H1 (cell line): ENCODE results near the gene MARK4. TPM values are rescaled to one million over a fixed set of nuclear protein-coding genes. Genes with fewer than 3 reads are reported as not detected.

Experiments
- CTCF ChIA-PET: fragments of 300-600 bp; sonication (Branson Sonifier 250); formaldehyde crosslinking; loops from one replicate; lab custom pipeline; 2021; ENCODE audit not compliant: partially characterized antibody; lab: Charles Lee
- POLR2A ChIA-PET: fragments of 300-600 bp; sonication (Branson Sonifier 250); formaldehyde crosslinking; loops from one replicate; lab custom pipeline; 2021; ENCODE audit warnings: inconsistent platforms; ENCODE audit not compliant: partially characterized antibody; lab: Charles Lee
- DNase-seq, 2 experiments: peaks; one replicate each; pipeline versions ENCODE4 v3.0.0 to v3.0.0-alpha.2; 2010 to 2022; ENCODE audit warnings: low spot score in 2 of 2, low read depth in 1 of 2, mixed read lengths in 1 of 2
- FAIRE-seq: peaks from 2 replicates; lab custom pipeline; 2011; peaks lifted over from hg19 to GRCh38; lab: Jason Lieb, UNC
- H2AFZ ChIP-seq: 2 replicates; pipeline ENCODE4 v1.8.1; 2012; ENCODE audit warnings: low read length, inconsistent platforms
- H2AK5ac ChIP-seq: 2 replicates; pipeline ENCODE4 v1.6.1; 2013; ENCODE audit warnings: low read depth, low read length
- H2BK120ac ChIP-seq: replicated peaks from 2 replicates; pipeline ENCODE3; 2013; ENCODE audit warnings: low read depth, low read length, inconsistent platforms
- H2BK12ac ChIP-seq: 2 replicates; pipeline ENCODE4 v1.6.1; 2013; ENCODE audit warnings: low read depth, low read length
- H2BK15ac ChIP-seq: 2 replicates; pipeline ENCODE4 v1.6.1; 2013; ENCODE audit warnings: low read length
- H2BK20ac ChIP-seq: 2 replicates; pipeline ENCODE4 v1.6.1; 2013; ENCODE audit warnings: low read length
- H2BK5ac ChIP-seq: 2 replicates; pipeline ENCODE4 v1.6.1; 2013; ENCODE audit warnings: low read depth, low read length
- H3K14ac ChIP-seq: 2 replicates; pipeline ENCODE4 v1.6.1; 2013; ENCODE audit warnings: inconsistent platforms; ENCODE audit not compliant: insufficient read length
- H3K18ac ChIP-seq: 2 replicates; pipeline ENCODE4 v1.6.1; 2013; ENCODE audit warnings: low read length; ENCODE audit errors: extremely low read depth
- H3K23ac ChIP-seq: 2 replicates; pipeline ENCODE4 v1.6.1; 2013; ENCODE audit warnings: inconsistent platforms; ENCODE audit not compliant: insufficient read length
- H3K23me2 ChIP-seq: 2 replicates; pipeline ENCODE4 v1.6.1; 2013; ENCODE audit warnings: low read depth, low read length
- H3K27ac ChIP-seq: 2 replicates; pipeline ENCODE4 v1.6.1; 2011; ENCODE audit warnings: low read depth, low read length, inconsistent platforms
- H3K27me3 ChIP-seq, 4 experiments: replicated peaks in 1 of 4; 1 replicate in 1 of 4; 2 replicates in 3 of 4; pipeline versions ENCODE4 v1.6.1 to v1.8.1; 2011 to 2013; ENCODE audit warnings: low read length in 3 of 4, mild to moderate bottlenecking in 3 of 4, inconsistent platforms in 2 of 4, mixed read lengths in 2 of 4, moderate library complexity in 1 of 4; ENCODE audit not compliant: control insufficient read depth in 3 of 4, insufficient read depth in 3 of 4; ENCODE audit errors: extremely low read depth in 1 of 4
- H3K36me3 ChIP-seq, 4 experiments: 2 replicates each; pipeline versions ENCODE4 v1.6.1 to v1.8.1; 2011 to 2013; ENCODE audit warnings: mild to moderate bottlenecking in 4 of 4, low read length in 3 of 4, moderate library complexity in 2 of 4, control low read depth in 1 of 4, inconsistent platforms in 1 of 4; ENCODE audit not compliant: insufficient read depth in 4 of 4, control insufficient read depth in 2 of 4
- H3K4ac ChIP-seq: replicated peaks from 2 replicates; pipeline ENCODE3; 2013; ENCODE audit warnings: low read length, low read depth, mixed read lengths, inconsistent platforms; ENCODE audit not compliant: insufficient read length
- H3K4me1 ChIP-seq, 4 experiments: replicated peaks in 1 of 4; 1 replicate in 1 of 4; 2 replicates in 3 of 4; pipeline versions ENCODE4 v1.6.1 to v1.8.1; 2011 to 2013; ENCODE audit warnings: low read length in 3 of 4, inconsistent platforms in 2 of 4, mixed read lengths in 1 of 4; ENCODE audit not compliant: insufficient read depth in 4 of 4, control insufficient read depth in 3 of 4
- H3K4me2 ChIP-seq, 2 experiments: 2 replicates each; pipeline versions ENCODE4 v1.6.1 to v1.8.1; 2011 to 2013; ENCODE audit warnings: low read depth in 2 of 2, low read length in 2 of 2, control low read depth in 1 of 2, inconsistent platforms in 1 of 2, mild to moderate bottlenecking in 1 of 2; ENCODE audit not compliant: insufficient read depth in 1 of 2
- H3K4me3 ChIP-seq, 4 experiments: fragments of 200-600, 300-600 bp in 1 of 4; sonication (generic), shearing (Covaris generic), sonication (Bioruptor Twin) in 1 of 4; 2 replicates each; pipeline versions ENCODE4 v1.5.1 to v1.8.1; 2011 to 2016; ENCODE audit warnings: low read length in 4 of 4, low read depth in 3 of 4, control low read depth in 2 of 4, inconsistent platforms in 2 of 4, mild to moderate bottlenecking in 2 of 4, mixed read lengths in 1 of 4, moderate library complexity in 1 of 4; ENCODE audit not compliant: insufficient read depth in 2 of 4; ENCODE audit errors: extremely low read depth in 1 of 4
- H3K56ac ChIP-seq: replicated peaks from 2 replicates; pipeline ENCODE3; 2013; ENCODE audit warnings: low read depth, mild to moderate bottlenecking, mixed read lengths, low read length, inconsistent platforms; ENCODE audit not compliant: insufficient read length
- H3K79me1 ChIP-seq: 2 replicates; pipeline ENCODE4 v1.6.1; 2013; ENCODE audit warnings: low read depth, low read length, control low read depth
- H3K79me2 ChIP-seq, 2 experiments: 2 replicates each; pipeline versions ENCODE4 v1.6.1 to v1.8.1; 2012 to 2013; ENCODE audit warnings: low read length in 2 of 2, mild to moderate bottlenecking in 2 of 2, inconsistent platforms in 1 of 2; ENCODE audit not compliant: insufficient read depth in 2 of 2, control insufficient read depth in 1 of 2
- H3K9ac ChIP-seq, 4 experiments: replicated peaks in 1 of 4; 1 replicate in 1 of 4; 2 replicates in 3 of 4; pipeline versions ENCODE4 v1.6.1 to v1.8.1; 2011 to 2013; ENCODE audit warnings: low read depth in 3 of 4, low read length in 3 of 4, control low read depth in 2 of 4, mild to moderate bottlenecking in 2 of 4, moderate library complexity in 2 of 4, inconsistent platforms in 1 of 4; ENCODE audit errors: extremely low read depth in 1 of 4
- H3K9me3 ChIP-seq, 2 experiments: 2 replicates each; pipeline versions ENCODE4 v1.6.1 to v1.8.1; 2012 to 2013; ENCODE audit warnings: mild to moderate bottlenecking in 2 of 2, moderate library complexity in 2 of 2, control low read depth in 1 of 2, inconsistent platforms in 1 of 2, low read depth in 1 of 2, low read length in 1 of 2, mixed read lengths in 1 of 2; ENCODE audit not compliant: insufficient read depth in 2 of 2
- H4K20me1 ChIP-seq, 2 experiments: replicated peaks in 1 of 2; 2 replicates each; pipeline versions ENCODE3 to v1.8.1; 2011 to 2013; ENCODE audit warnings: inconsistent platforms in 2 of 2, low read length in 2 of 2, mild to moderate bottlenecking in 1 of 2; ENCODE audit not compliant: insufficient read depth in 2 of 2, control insufficient read depth in 1 of 2
- H4K5ac ChIP-seq: 2 replicates; pipeline ENCODE4 v1.6.1; 2013; ENCODE audit warnings: low read length, low read depth, mixed read lengths, inconsistent platforms; ENCODE audit not compliant: insufficient read length
- H4K8ac ChIP-seq: 2 replicates; pipeline ENCODE4 v1.8.0; 2013; ENCODE audit warnings: mild to moderate bottlenecking, moderate library complexity, low read length, inconsistent platforms; ENCODE audit not compliant: insufficient read depth; ENCODE audit errors: extremely low read depth
- H4K91ac ChIP-seq: replicated peaks from 2 replicates; pipeline ENCODE3; 2013; ENCODE audit warnings: low read length, mixed read lengths, inconsistent platforms; ENCODE audit not compliant: insufficient read length
- POLR2A ChIP-seq, 2 experiments: IDR thresholded peaks; 1 replicate in 1 of 2; 2 replicates in 1 of 2; pipeline ENCODE4 v1.6.1; 2011; ENCODE audit warnings: low read depth in 2 of 2, low read length in 2 of 2, mild to moderate bottlenecking in 2 of 2; ENCODE audit errors: control extremely low read depth in 1 of 2
- POLR2AphosphoS5 ChIP-seq: IDR thresholded peaks from 2 replicates; pipeline ENCODE4 v1.6.1; 2011; ENCODE audit warnings: low read depth, low read length
- RAD21 ChIP-seq, 2 experiments: IDR thresholded peaks in 1 of 2; conservative IDR thresholded peaks in 1 of 2; 2 replicates each; pipeline ENCODE4 v1.6.1; 2011; ENCODE audit warnings: low read depth in 2 of 2, low read length in 2 of 2, improper control_type of control experiment in 1 of 2, inconsistent platforms in 1 of 2, mild to moderate bottlenecking in 1 of 2, moderate library complexity in 1 of 2
- WGBS, 2 experiments: shearing (Covaris generic) in 1 of 2; methylation state at CpG; one replicate each; pipeline versions ENCODE4 v1.1.6 to v1.1.7; 2013 to 2015; ENCODE audit warnings: low lambda C conversion rate in 2 of 2, mixed read lengths in 2 of 2, inconsistent platforms in 1 of 2, low coverage in 1 of 2, missing lambda C conversion rate in 1 of 2; ENCODE audit not compliant: insufficient replicate concordance in 2 of 2, insufficient coverage in 1 of 2, insufficient read length in 1 of 2; ENCODE audit errors: extremely low coverage in 1 of 2, missing lambda C conversion rate in 1 of 2; 5-methylcytosine and 5-hydroxymethylcytosine counted together
- polyA plus RNA-seq, 7 experiments: library from polyadenylated mRNA; depleted of rRNA in 3 of 7; stranded (reverse) in 5 of 7; unstranded in 2 of 7; fragments of >200 nt in 5 of 7; fragments of 200-250 nt in 2 of 7; gene quantifications; 1 replicate in 5 of 7; 2 replicates in 1 of 7; 4 replicates in 1 of 7; pipeline versions ENCODE4 v1.2.1 to v1.2.3, GENCODE V29; 2011 to 2013; ENCODE audit warnings: missing spikeins in 2 of 7, mixed read lengths in 2 of 7
- total RNA-seq: library from RNA; stranded (reverse); fragmentation: NEBNext Ultra II Directional; extraction: Animal tissue kit (Norgen Biotek cat#: 25700); gene quantifications from 2 replicates; pipeline ENCODE4 v1.2.1, GENCODE V29; 2021

Gene MARK4
- total and polyA plus RNA-seq, 2 of the 8 experiments (the other 6 are each of a cell fraction or from before 2014, with no cell fraction given), result 12.3 to 49.8 TPM

DNA sequence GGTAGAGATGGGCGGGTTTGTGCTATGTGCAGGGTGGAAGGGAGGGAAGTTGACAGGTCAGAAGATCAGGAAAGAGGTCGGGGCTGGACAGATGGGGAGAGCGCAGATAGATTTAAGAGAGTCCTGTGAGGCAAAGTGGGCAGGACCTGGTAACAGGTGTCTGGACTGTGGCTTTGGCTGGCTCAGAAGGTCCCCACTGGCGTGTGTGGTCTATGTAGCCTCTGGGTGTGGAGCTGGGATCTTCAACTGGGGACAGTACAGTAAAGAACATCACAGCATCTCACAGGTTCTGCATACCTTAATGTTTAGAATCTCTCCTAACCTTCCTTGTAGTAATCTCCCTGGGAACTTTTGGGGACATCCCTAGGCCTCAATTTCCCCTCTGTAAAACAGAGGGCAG lies 53.9 kb downstream of the MARK4 start:
- H3K23ac ChIP-seq, result no peak overlapping the region
- DNase-seq, result no peak
- H3K4me1 ChIP-seq, result no peaks in the 10 kb centered on the region; a peak in 2 of 7 replicates
- H4K20me1 ChIP-seq, result no peaks in the 10 kb centered on the region
- no peak overlapping the region for H2AFZ ChIP-seq
- no peak overlapping the region for H3K27ac ChIP-seq
- H4K91ac ChIP-seq, result no peak overlapping the region
- no peaks in the 10 kb centered on the region for H3K9me3 ChIP-seq
- H2BK5ac ChIP-seq, result no peak overlapping the region; the same call in 1 of the 2 replicates
- no peak overlapping the region for H4K8ac ChIP-seq
- H3K27me3 ChIP-seq, result peaks cover 0 to 13% (median 10%) of the 10 kb centered on the region in 4 experiments; a peak in 3 of 7 replicates
- no peak overlapping the region for H3K56ac ChIP-seq
- no peak overlapping the region for H3K9ac ChIP-seq
- ChIA-PET POLR2A (interaction anchor here (0.6 to 1.4 kb wide), 3 partner anchors 19 to 61 kb away, joined by 3 to 4 read pairs (median 3); no protein-coding TSS in a partner anchor), CTCF (interaction anchor here (0.6 to 1.3 kb wide), 2 partner anchors 10 to 1332 kb away, joined by 3 to 6 read pairs; no protein-coding TSS in a partner anchor)
- 0 out of 2 replicates have a peak, but pooled peaks have one; percentile 35 for TF ChIP-seq POLR2AphosphoS5
- TF ChIP-seq POLR2A (IDR thresholded peaks at IDR 0.05; ENCODE audit: control extremely low read depth in 1 of 2, low read depth in 2 of 2, low read length in 2 of 2), result peak in 1 of 2 experiments; percentile 55; a peak in 1 of 3 replicates
- no peak for TF ChIP-seq RAD21 (IDR thresholded peaks at IDR 0.05 in 1 of 2, conservative IDR thresholded peaks at IDR 0.05 in 1 of 2; ENCODE audit: low read depth in 2 of 2, low read length in 2 of 2)
- no peak overlapping the region for H3K14ac ChIP-seq
- H3K18ac ChIP-seq, result no peak overlapping the region
- H2BK120ac ChIP-seq, result no peak overlapping the region
- H3K4me3 ChIP-seq, result no peak overlapping the region
- H3K4me2 ChIP-seq, result no peak overlapping the region
- H3K4ac ChIP-seq, result no peak overlapping the region
- no peaks in the 10 kb centered on the region for H3K79me2 ChIP-seq
- no peak overlapping the region for H2BK15ac ChIP-seq
- 85% methylated on average over 4 of the region's 4 CpGs; no CpG with 5 or more reads in 1 of the 2 experiments for WGBS, 2 experiments
- H3K79me1 ChIP-seq, result no peaks in the 10 kb centered on the region
- no peak overlapping the region for H2BK12ac ChIP-seq
- no peak for FAIRE-seq
- H2AK5ac ChIP-seq, result no peak overlapping the region
- no peak overlapping the region for H2BK20ac ChIP-seq
- H4K5ac ChIP-seq, result no peak overlapping the region
- H3K23me2 ChIP-seq, result no peaks in the 10 kb centered on the region; the same call in 1 of the 2 replicates
- no peaks in the 10 kb centered on the region; a peak in 1 of 8 replicates for H3K36me3 ChIP-seq
